Naive B cell (primary cell): ENCODE results near the gene TMEM170B. TPM values are rescaled to one million over a fixed set of nuclear protein-coding genes. Genes with fewer than 3 reads are reported as not detected.

ENCODE experiments used
- ATAC-seq, 2 donors: fragments of 150-1000 bp; cut with Tn5 transposase; 2 replicates each; pipeline ENCODE4 v1.10.0; 2021; ENCODE audit warnings: low read depth in 2 of 2, mild to moderate bottlenecking in 2 of 2, moderate library complexity in 2 of 2
- DNase-seq: peaks from one replicate; pipeline ENCODE4 v3.0.0; 2022
- H3K27ac Mint-ChIP-seq, 6 donors: one replicate each; pipeline ENCODE4 v1.8.0; 2020 to 2022; ENCODE audit warnings: mild to moderate bottlenecking in 6 of 6, mixed read lengths in 6 of 6, moderate library complexity in 5 of 6, inconsistent platforms in 2 of 6
- H3K27me3 Mint-ChIP-seq, 3 donors: one replicate each; pipeline ENCODE4 v1.8.0; 2021 to 2022; ENCODE audit warnings: mixed read lengths in 3 of 3, mild to moderate bottlenecking in 1 of 3
- H3K36me3 Mint-ChIP-seq, 2 donors: one replicate each; pipeline ENCODE4 v1.8.0; 2020 to 2022; ENCODE audit warnings: mixed read lengths in 2 of 2, inconsistent platforms in 1 of 2, mild to moderate bottlenecking in 1 of 2
- H3K4me1 Mint-ChIP-seq, 3 donors: one replicate each; pipeline ENCODE4 v1.8.0; 2020 to 2022; ENCODE audit warnings: mixed read lengths in 3 of 3, inconsistent platforms in 1 of 3, mild to moderate bottlenecking in 1 of 3, moderate library complexity in 1 of 3
- H3K4me3 Mint-ChIP-seq, 8 donors: one replicate each; pipeline ENCODE4 v1.8.0; 2020 to 2022; ENCODE audit warnings: mild to moderate bottlenecking in 8 of 8, mixed read lengths in 8 of 8, moderate library complexity in 8 of 8, inconsistent platforms in 2 of 8
- H3K9me3 Mint-ChIP-seq, 7 donors: one replicate each; pipeline ENCODE4 v1.8.0; 2020 to 2022; ENCODE audit warnings: mixed read lengths in 7 of 7, mild to moderate bottlenecking in 5 of 7, inconsistent platforms in 2 of 7, moderate library complexity in 1 of 7
- polyA plus RNA-seq, 6 donors: library from polyadenylated mRNA; unstranded; fragments of 300-500 nt; fragmentation: Illumina TruSeq; gene quantifications; one replicate each; pipeline ENCODE4 v1.2.3, GENCODE V29; 2021; ENCODE audit warnings: low read depth in 6 of 6

The TMEM170B gene
- polyA plus RNA-seq, 6 donors from 2014 or later, result 0.24 to 2.4 (median 0.31) TPM

GRCh38 chr6:11616200-11616611 lies 78.7 kb downstream of the TMEM170B start:
- H3K36me3 Mint-ChIP-seq, result no peaks in the 10 kb centered on the region
- H3K27ac Mint-ChIP-seq, result no peak overlapping the region
- ATAC-seq, result no peak
- no peak for DNase-seq
- H3K27me3 Mint-ChIP-seq, result no peaks in the 10 kb centered on the region
- no peaks in the 10 kb centered on the region for H3K9me3 Mint-ChIP-seq
- H3K4me1 Mint-ChIP-seq, result peaks cover 0 to 5% (median 0%) of the 10 kb centered on the region in 3 donors
- H3K4me3 Mint-ChIP-seq, result no peak overlapping the region

GRCh38 chr6:11618533-11618932 lies 81.0 kb downstream of the TMEM170B start:
- H3K36me3 Mint-ChIP-seq, result no peaks in the 10 kb centered on the region
- H3K4me1 Mint-ChIP-seq, result peaks cover 0 to 5% (median 0%) of the 10 kb centered on the region in 3 donors
- no peak overlapping the region for H3K27ac Mint-ChIP-seq
- no peaks in the 10 kb centered on the region for H3K27me3 Mint-ChIP-seq
- ATAC-seq, result no peak
- no peak for DNase-seq
- peaks cover 0 to 4% (median 0%) of the 10 kb centered on the region in 7 donors for H3K9me3 Mint-ChIP-seq
- H3K4me3 Mint-ChIP-seq, result no peak overlapping the region

DNA sequence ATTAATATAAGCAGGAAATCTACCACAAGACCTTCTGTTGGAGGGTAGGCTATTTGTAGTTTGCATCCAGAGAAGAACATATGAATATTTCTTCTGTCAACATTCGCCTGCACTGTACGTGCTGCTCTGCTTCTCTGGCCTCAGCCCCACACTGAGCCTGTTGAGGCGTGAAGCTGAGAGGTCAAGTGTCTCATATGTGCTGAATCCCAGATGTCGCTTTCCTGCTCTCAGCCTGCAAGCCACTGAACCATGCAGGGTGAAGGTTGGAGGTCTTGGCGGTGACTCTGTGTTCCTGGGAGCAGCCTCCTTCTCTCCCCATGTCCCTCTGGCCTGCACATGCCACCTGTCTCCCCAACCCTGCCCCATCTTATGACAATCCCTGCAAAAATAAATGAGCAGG lies 83.6 kb downstream of the TMEM170B start:
- H3K27me3 Mint-ChIP-seq, result no peaks in the 10 kb centered on the region
- ATAC-seq (no peak), DNase-seq (no peak)
- peaks cover 0 to 5% (median 0%) of the 10 kb centered on the region in 3 donors for H3K4me1 Mint-ChIP-seq
- peaks cover 0 to 10% (median 0%) of the 10 kb centered on the region in 7 donors for H3K9me3 Mint-ChIP-seq
- no peak overlapping the region for H3K27ac Mint-ChIP-seq
- no peaks in the 10 kb centered on the region for H3K36me3 Mint-ChIP-seq
- H3K4me3 Mint-ChIP-seq, result no peak overlapping the region

DNA sequence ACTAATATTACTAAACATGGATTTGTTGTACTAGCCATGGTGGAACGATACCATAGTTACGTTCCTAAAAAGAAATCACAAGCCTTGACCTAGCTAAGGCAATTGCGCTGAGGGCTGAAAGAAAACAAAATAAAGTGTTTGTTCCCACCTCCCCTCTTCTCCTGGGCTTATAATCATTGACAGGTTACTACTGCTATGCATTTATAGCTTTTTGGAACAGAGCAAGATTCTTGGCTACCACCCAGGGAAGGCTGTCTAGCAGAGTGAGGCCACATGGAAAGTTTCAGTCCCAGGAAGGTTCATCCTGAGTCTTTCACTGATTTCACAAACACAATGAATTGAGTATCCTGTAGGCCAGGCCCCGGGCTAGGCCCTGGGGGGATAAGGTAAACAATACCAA lies 84.6 kb downstream of the TMEM170B start:
- H3K27me3 Mint-ChIP-seq, result no peaks in the 10 kb centered on the region
- DNase-seq, result no peak
- no peak for ATAC-seq
- peaks cover 0 to 5% (median 0%) of the 10 kb centered on the region in 3 donors for H3K4me1 Mint-ChIP-seq
- no peaks in the 10 kb centered on the region for H3K36me3 Mint-ChIP-seq
- H3K27ac Mint-ChIP-seq, result no peak overlapping the region
- no peak overlapping the region for H3K4me3 Mint-ChIP-seq
- H3K9me3 Mint-ChIP-seq, result peaks cover 0 to 10% (median 0%) of the 10 kb centered on the region in 7 donors

GRCh38 chr6:11623272-11623671 lies 85.7 kb downstream of the TMEM170B start:
- ATAC-seq (no peak), DNase-seq (no peak)
- Mint-ChIP-seq H3K9me3 (peaks cover 0 to 10% (median 0%) of the 10 kb centered on the region in 7 donors), H3K36me3 (no peaks in the 10 kb centered on the region), H3K27ac (peak overlapping the region in 1 of 6 donors; percentile 69), H3K27me3 (no peaks in the 10 kb centered on the region), H3K4me1 (peaks cover 0 to 5% (median 0%) of the 10 kb centered on the region in 3 donors), H3K4me3 (no peak overlapping the region)

DNA sequence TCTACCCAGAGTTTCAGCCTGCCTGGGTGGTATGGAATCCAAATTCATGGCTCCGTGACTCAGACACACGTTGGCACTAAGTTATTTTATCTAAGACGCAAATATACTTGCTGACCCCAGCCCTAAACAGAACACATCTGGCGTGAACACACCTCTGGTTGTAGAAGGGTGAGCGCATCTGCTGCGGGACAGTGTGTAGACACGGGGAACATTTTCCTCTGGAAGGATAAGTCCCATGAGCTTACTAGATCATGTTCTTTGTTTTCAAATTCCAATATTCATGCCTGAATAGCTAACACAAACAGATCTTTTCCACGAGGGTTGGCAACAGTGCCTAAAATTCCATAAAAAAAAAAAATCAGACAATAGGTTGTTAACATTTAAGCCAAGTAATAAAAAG lies 87.8 kb downstream of the TMEM170B start:
- Mint-ChIP-seq H3K27ac (no peak overlapping the region), H3K4me3 (no peak overlapping the region), H3K4me1 (no peaks in the 10 kb centered on the region), H3K27me3 (peaks cover 0 to 4% (median 0%) of the 10 kb centered on the region in 3 donors), H3K36me3 (peaks cover 0 to 4% of the 10 kb centered on the region in 2 donors), H3K9me3 (peaks cover 0 to 10% (median 0%) of the 10 kb centered on the region in 7 donors)
- DNase-seq, result no peak
- ATAC-seq, result no peak

- Mint-ChIP-seq H3K4me1 (no peaks in the 10 kb centered on the region), H3K9me3 (peaks cover 0 to 10% (median 0%) of the 10 kb centered on the region in 7 donors), H3K27ac (no peak overlapping the region), H3K36me3 (peaks cover 0 to 4% of the 10 kb centered on the region in 2 donors), H3K4me3 (no peak overlapping the region), H3K27me3 (peaks cover 0 to 4% (median 0%) of the 10 kb centered on the region in 3 donors)
- ATAC-seq (no peak), DNase-seq (no peak)
Observed at GRCh38 chr6:11626356-11626755, 88.8 kb downstream of the TMEM170B start.

GRCh38 chr6:11628562-11628961 lies 91.0 kb downstream of the TMEM170B start:
- Mint-ChIP-seq H3K4me3 (peak overlapping the region in 1 of 8 donors; percentile 59), H3K9me3 (peaks cover 0 to 10% (median 0%) of the 10 kb centered on the region in 7 donors), H3K36me3 (peaks cover 0 to 4% of the 10 kb centered on the region in 2 donors), H3K27ac (peak overlapping the region in 1 of 6 donors; percentile 47), H3K4me1 (no peaks in the 10 kb centered on the region), H3K27me3 (peaks cover 0 to 4% (median 0%) of the 10 kb centered on the region in 3 donors)
- ATAC-seq, result no peak
- no peak for DNase-seq

DNA sequence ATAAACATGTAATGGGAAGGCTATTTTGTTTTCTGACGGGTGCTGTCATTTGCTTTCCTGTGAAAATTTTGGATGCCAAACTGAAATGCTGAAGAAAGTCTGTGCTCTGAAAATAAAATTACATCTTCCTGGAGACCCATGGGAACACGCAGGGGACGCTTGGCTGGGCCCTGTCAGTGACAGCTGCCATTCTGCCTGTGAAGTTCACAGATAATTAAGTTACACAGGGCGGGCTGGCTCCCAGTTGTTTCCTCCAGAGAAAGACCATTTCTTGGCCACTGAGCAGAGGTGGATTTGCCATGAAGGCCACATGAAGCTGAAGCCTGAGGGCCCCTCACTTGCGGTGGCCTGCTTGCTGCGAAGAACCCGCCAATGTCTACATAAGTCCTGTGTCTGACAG lies 93.5 kb downstream of the TMEM170B start:
- Mint-ChIP-seq H3K27ac (no peak overlapping the region), H3K27me3 (peaks cover 0 to 4% (median 0%) of the 10 kb centered on the region in 3 donors), H3K4me3 (no peak overlapping the region), H3K9me3 (no peaks in the 10 kb centered on the region), H3K4me1 (no peaks in the 10 kb centered on the region), H3K36me3 (peaks cover 0 to 4% of the 10 kb centered on the region in 2 donors)
- DNase-seq (no peak), ATAC-seq (no peak)

GRCh38 chr6:11631539-11631938 lies 94.0 kb downstream of the TMEM170B start:
- no peak for ATAC-seq
- no peak overlapping the region for H3K4me3 Mint-ChIP-seq
- peaks cover 0 to 4% (median 0%) of the 10 kb centered on the region in 3 donors for H3K27me3 Mint-ChIP-seq
- H3K9me3 Mint-ChIP-seq, result no peaks in the 10 kb centered on the region
- no peaks in the 10 kb centered on the region for H3K4me1 Mint-ChIP-seq
- no peak for DNase-seq
- H3K36me3 Mint-ChIP-seq, result peaks cover 0 to 4% of the 10 kb centered on the region in 2 donors
- no peak overlapping the region for H3K27ac Mint-ChIP-seq

DNA sequence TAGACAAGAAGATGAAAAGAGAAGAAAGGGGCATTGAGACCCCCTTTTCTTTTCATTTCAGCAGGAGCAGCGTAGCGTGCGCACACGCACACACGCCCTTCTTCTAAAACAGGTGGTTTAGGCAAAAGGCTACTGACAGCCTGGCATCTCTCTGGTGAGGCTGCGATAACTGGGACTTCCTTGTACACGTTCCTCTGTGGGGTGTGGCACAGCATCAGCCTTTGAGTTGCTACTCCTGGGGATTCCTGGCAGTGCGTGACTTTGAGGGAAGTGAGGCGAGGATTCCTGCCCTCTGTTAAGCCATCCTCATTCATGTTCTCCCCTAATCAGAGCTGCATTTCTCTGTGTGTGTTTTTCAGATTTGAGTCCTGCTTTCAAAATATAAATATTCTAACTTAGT lies 94.7 kb downstream of the TMEM170B start:
- ATAC-seq (no peak), DNase-seq (no peak)
- Mint-ChIP-seq H3K27me3 (peaks cover 0 to 4% (median 0%) of the 10 kb centered on the region in 3 donors), H3K4me3 (no peak overlapping the region), H3K4me1 (no peaks in the 10 kb centered on the region), H3K36me3 (peaks cover 0 to 4% of the 10 kb centered on the region in 2 donors), H3K27ac (no peak overlapping the region), H3K9me3 (no peaks in the 10 kb centered on the region)

DNA sequence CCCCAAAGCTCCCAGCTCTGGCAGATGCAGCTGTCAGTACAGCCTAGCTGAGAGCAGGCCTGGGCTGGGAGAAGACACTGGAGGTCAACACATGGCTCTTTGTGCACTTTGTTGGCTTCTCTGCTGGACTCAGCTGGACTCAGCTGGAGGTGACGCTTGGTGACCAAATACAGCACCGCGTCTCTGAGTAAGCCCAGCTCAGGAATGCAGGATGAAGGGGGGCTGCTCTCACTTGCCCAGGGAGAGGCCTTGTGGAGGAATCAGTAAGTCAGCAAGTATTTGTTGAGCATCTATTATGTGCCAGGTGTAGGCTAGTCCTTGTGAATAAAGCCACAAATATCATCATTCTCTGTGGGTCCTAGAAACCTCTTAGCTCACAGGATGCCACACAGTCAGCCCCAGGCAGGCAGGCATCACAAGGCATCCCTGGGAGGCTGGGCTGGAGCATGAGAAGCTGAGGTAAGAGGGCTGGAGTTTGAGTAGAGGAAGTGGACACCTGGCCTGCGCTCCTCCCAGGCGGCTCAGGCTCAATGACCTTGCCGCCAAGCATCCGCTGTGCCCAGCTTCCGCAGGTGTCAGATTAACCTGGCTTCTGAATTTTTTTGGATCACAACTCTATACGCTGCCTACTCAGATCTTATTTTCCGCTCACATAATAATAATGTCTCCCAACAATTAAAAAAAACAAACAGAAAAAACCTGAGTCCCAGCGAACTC lies 95.4 kb downstream of the TMEM170B start:
- H3K4me3 Mint-ChIP-seq, result no peak overlapping the region
- no peak overlapping the region for H3K27ac Mint-ChIP-seq
- ATAC-seq, result no peak
- DNase-seq, result no peak
- H3K4me1 Mint-ChIP-seq, result no peaks in the 10 kb centered on the region
- peaks cover 0 to 4% (median 0%) of the 10 kb centered on the region in 3 donors for H3K27me3 Mint-ChIP-seq
- H3K9me3 Mint-ChIP-seq, result no peaks in the 10 kb centered on the region
- H3K36me3 Mint-ChIP-seq, result peaks cover 0 to 4% of the 10 kb centered on the region in 2 donors
